CD4-positive, CD25-positive, alpha-beta regulatory T cell (primary cell): ENCODE data around the gene GNAL. TPM values are rescaled to one million over a fixed set of nuclear protein-coding genes. Genes with fewer than 3 reads are reported as not detected.

Experiments used
- ATAC-seq, 2 donors: fragments of 150-1000 bp; cut with Tn5 transposase; one replicate each; pipeline ENCODE4 v1.10.0; 2021; ENCODE audit warnings: low read depth in 2 of 2, moderate number of reproducible peaks in 2 of 2, moderate library complexity in 1 of 2
- DNase-seq, 3 donors: peaks; one replicate each; pipeline versions ENCODE4 v3.0.0 to v3.0.0-alpha.2; 2012 to 2022; ENCODE audit warnings: mixed read lengths in 1 of 3
- H3K27ac ChIP-seq: one replicate; pipeline ENCODE4 v1.7.0; 2013; ENCODE audit warnings: mild to moderate bottlenecking, low read length; ENCODE audit not compliant: insufficient read depth, poor library complexity, severe bottlenecking
- H3K27me3 ChIP-seq: one replicate; pipeline ENCODE4 v1.7.0; 2013; ENCODE audit warnings: low read length; ENCODE audit not compliant: control insufficient read depth, insufficient read depth
- H3K36me3 ChIP-seq: one replicate; pipeline ENCODE4 v1.7.0; 2013; ENCODE audit warnings: mild to moderate bottlenecking, low read length, moderate library complexity; ENCODE audit not compliant: control insufficient read depth, insufficient read depth
- H3K4me1 ChIP-seq: 2 replicates; pipeline ENCODE4 v1.7.0; 2013; ENCODE audit warnings: mild to moderate bottlenecking, low read length; ENCODE audit not compliant: insufficient read depth, control insufficient read depth, poor library complexity, severe bottlenecking
- H3K4me3 ChIP-seq: one replicate; pipeline ENCODE4 v1.7.0; 2013; ENCODE audit warnings: low read depth, mild to moderate bottlenecking, low read length, moderate library complexity
- H3K9me3 ChIP-seq, 2 experiments: 1 replicate in 1 of 2; 2 replicates in 1 of 2; pipeline ENCODE4 v1.7.0; 2013; ENCODE audit warnings: low read length in 2 of 2, mild to moderate bottlenecking in 1 of 2, moderate library complexity in 1 of 2; ENCODE audit not compliant: control insufficient read depth in 2 of 2
- H3K27ac Mint-ChIP-seq, 3 donors: one replicate each; pipeline ENCODE4 v1.8.0; 2020 to 2022; ENCODE audit warnings: mild to moderate bottlenecking in 3 of 3, mixed read lengths in 3 of 3, moderate library complexity in 2 of 3
- H3K27me3 Mint-ChIP-seq: one replicate; pipeline ENCODE4 v1.8.0; 2022; ENCODE audit warnings: mild to moderate bottlenecking, mixed read lengths
- H3K36me3 Mint-ChIP-seq: one replicate; pipeline ENCODE4 v1.8.0; 2020; ENCODE audit warnings: mixed read lengths
- H3K4me1 Mint-ChIP-seq, 4 donors: one replicate each; pipeline ENCODE4 v1.8.0; 2020 to 2022; ENCODE audit warnings: mixed read lengths in 4 of 4, mild to moderate bottlenecking in 1 of 4
- H3K4me3 Mint-ChIP-seq, 4 donors: one replicate each; pipeline ENCODE4 v1.8.0; 2020 to 2022; ENCODE audit warnings: mild to moderate bottlenecking in 4 of 4, mixed read lengths in 4 of 4, moderate library complexity in 3 of 4
- H3K9me3 Mint-ChIP-seq, 7 donors: one replicate each; pipeline ENCODE4 v1.8.0; 2020 to 2022; ENCODE audit warnings: mixed read lengths in 7 of 7, mild to moderate bottlenecking in 3 of 7, moderate library complexity in 2 of 7
- polyA plus RNA-seq, 4 donors: library from polyadenylated mRNA; unstranded; fragments of 300-500 nt; fragmentation: Illumina TruSeq; gene quantifications; one replicate each; pipeline ENCODE4 v1.2.3, GENCODE V29; 2021
- total RNA-seq: library from RNA; stranded (reverse); gene quantifications from one replicate; pipeline ENCODE4 v1.2.3, GENCODE V29; 2022

The GNAL gene
- total and polyA plus RNA-seq, 5 donors from 2014 or later, result 0.05 to 0.76 (median 0.09) TPM; not detected in 2

DNA sequence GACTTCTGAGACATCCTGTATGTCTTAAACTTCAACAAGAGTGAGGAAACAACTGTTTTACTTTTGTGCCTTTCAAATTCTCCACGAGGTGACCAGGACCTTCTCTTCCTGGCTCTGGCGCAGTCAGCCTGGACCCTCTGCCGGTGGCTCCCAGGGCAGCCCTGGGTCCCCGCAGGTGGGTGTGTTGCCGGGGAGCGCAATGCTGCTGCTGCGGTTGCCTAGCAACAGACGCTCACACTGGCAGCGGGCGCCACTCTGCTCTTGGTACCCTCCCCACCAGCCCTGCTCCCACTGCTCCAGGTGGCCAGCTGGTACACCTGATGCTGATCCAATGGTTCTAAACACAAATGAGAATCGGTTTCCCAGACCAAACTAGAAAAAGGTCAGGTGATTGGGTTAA lies 58.7 kb downstream of the GNAL start:
- H3K36me3 ChIP-seq, result no peaks in the 10 kb centered on the region
- no peaks in the 10 kb centered on the region for H3K9me3 ChIP-seq
- H3K27me3 ChIP-seq, result peaks cover 3% of the 10 kb centered on the region
- ATAC-seq (no peak), DNase-seq (no peak)
- Mint-ChIP-seq H3K27ac (no peak overlapping the region), H3K4me3 (no peak overlapping the region), H3K27me3 (peaks cover 49% of the 10 kb centered on the region), H3K9me3 (peaks cover 0 to 2% (median 0%) of the 10 kb centered on the region in 7 donors), H3K4me1 (peaks cover 0 to 10% (median 3%) of the 10 kb centered on the region in 4 donors), H3K36me3 (no peaks in the 10 kb centered on the region)
- no peak overlapping the region for H3K27ac ChIP-seq
- no peaks in the 10 kb centered on the region for H3K4me1 ChIP-seq
- H3K4me3 ChIP-seq, result no peak overlapping the region

DNA sequence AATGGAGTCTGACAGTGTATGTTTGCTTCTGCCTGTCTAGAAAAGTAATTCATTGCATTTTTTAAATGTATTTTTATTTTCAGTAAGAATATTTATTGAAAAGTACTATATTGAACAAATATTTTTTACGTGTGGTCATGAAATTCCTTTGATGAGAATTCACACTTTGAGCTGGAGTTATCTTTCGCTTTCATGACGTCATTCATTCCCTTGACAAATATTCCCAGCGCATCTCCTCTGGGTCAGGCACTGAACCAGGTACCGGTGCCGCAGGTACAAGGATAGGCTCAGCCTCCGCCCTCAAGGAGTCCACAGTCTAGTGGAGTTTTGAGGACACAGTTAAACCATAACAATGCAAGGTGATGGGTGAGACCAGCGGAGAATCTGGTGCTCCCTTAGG lies 60.2 kb downstream of the GNAL start:
- H3K36me3 Mint-ChIP-seq, result no peaks in the 10 kb centered on the region
- no peaks in the 10 kb centered on the region for H3K36me3 ChIP-seq
- no peaks in the 10 kb centered on the region for H3K9me3 ChIP-seq
- ATAC-seq (no peak), DNase-seq (no peak)
- H3K4me1 Mint-ChIP-seq, result peaks cover 0 to 10% (median 3%) of the 10 kb centered on the region in 4 donors
- H3K27me3 Mint-ChIP-seq, result peaks cover 52% of the 10 kb centered on the region
- no peak overlapping the region for H3K4me3 ChIP-seq
- H3K27ac Mint-ChIP-seq, result no peak overlapping the region
- no peak overlapping the region for H3K4me3 Mint-ChIP-seq
- no peak overlapping the region for H3K27ac ChIP-seq
- H3K27me3 ChIP-seq, result no peaks in the 10 kb centered on the region
- peaks cover 0 to 2% (median 0%) of the 10 kb centered on the region in 7 donors for H3K9me3 Mint-ChIP-seq
- no peaks in the 10 kb centered on the region for H3K4me1 ChIP-seq

DNA sequence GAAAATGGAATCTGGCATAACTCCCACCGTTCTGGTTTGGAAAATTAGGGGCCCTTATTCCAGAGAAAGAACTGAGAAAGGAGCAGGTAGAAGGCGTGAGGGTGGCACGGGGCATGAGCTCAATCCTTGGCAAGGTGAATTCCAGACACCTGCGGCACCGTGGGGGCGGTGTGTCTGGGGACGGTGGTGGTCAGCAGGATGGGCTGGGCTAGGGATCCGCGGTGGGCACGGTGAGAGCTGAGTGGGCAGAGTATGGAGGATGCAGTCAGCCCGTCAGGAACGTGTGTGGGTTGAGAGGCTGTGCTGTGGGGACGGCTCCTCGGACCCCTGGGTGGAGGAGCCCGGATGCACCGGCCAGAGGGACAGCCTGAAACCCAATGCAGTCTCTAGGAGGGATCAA lies 61.1 kb downstream of the GNAL start:
- Mint-ChIP-seq H3K9me3 (peaks cover 0 to 2% (median 0%) of the 10 kb centered on the region in 7 donors), H3K4me1 (peaks cover 0 to 10% (median 5%) of the 10 kb centered on the region in 4 donors), H3K4me3 (no peak overlapping the region), H3K27ac (no peak overlapping the region), H3K27me3 (peaks cover 58% of the 10 kb centered on the region), H3K36me3 (no peaks in the 10 kb centered on the region)
- no peaks in the 10 kb centered on the region for H3K36me3 ChIP-seq
- no peaks in the 10 kb centered on the region for H3K27me3 ChIP-seq
- DNase-seq (no peak), ATAC-seq (no peak)
- no peaks in the 10 kb centered on the region for H3K4me1 ChIP-seq
- H3K27ac ChIP-seq, result no peak overlapping the region
- H3K4me3 ChIP-seq, result no peak overlapping the region
- H3K9me3 ChIP-seq, result no peaks in the 10 kb centered on the region

DNA sequence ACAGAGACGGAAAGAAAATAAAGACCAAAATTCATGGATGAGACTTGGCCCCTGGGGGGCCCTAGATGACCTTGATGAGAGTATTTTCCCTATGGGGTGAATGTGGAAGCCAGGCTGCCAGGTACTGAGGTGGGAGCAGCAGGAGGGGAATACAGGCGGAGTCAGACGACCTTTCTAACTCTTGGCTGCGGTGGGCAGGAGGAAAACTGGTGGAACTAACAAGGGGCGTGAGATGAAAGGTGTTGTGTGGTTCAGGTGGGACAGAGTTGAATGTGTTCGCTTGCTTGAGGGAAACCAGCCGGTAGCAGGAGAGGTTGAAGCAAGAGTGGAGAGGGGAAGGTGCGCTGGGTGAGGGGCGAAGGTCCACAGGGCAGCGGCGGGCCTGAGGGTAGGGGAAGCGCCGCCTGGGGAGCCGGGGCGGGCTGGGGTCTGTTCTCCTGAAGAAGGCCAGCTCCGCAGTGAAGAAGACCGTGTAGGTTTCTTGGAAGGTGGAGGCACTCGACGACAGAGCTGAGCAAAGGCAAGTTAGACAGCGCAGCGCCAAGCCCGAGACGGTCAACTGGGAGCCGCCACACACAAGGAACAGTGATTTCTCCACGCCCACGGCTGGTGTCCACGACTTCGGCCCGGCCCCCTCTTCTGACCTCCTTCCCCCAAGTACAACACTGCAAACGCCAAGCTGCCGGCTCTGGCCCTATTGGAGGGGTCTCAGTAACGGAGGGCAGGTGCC lies 61.7 kb downstream of the GNAL start:
- Mint-ChIP-seq H3K27me3 (peaks cover 63% of the 10 kb centered on the region), H3K27ac (no peak overlapping the region), H3K9me3 (peaks cover 0 to 2% (median 0%) of the 10 kb centered on the region in 7 donors), H3K4me1 (peaks cover 0 to 10% (median 5%) of the 10 kb centered on the region in 4 donors), H3K4me3 (peak overlapping the region in 2 of 4 donors; percentile 46 to 61), H3K36me3 (no peaks in the 10 kb centered on the region)
- ATAC-seq (no peak), DNase-seq (no peak)
- Histone ChIP-seq H3K36me3 (no peaks in the 10 kb centered on the region), H3K9me3 (no peaks in the 10 kb centered on the region), H3K27me3 (peaks cover 1% of the 10 kb centered on the region), H3K4me1 (no peaks in the 10 kb centered on the region), H3K4me3 (no peak overlapping the region), H3K27ac (no peak overlapping the region)

DNA sequence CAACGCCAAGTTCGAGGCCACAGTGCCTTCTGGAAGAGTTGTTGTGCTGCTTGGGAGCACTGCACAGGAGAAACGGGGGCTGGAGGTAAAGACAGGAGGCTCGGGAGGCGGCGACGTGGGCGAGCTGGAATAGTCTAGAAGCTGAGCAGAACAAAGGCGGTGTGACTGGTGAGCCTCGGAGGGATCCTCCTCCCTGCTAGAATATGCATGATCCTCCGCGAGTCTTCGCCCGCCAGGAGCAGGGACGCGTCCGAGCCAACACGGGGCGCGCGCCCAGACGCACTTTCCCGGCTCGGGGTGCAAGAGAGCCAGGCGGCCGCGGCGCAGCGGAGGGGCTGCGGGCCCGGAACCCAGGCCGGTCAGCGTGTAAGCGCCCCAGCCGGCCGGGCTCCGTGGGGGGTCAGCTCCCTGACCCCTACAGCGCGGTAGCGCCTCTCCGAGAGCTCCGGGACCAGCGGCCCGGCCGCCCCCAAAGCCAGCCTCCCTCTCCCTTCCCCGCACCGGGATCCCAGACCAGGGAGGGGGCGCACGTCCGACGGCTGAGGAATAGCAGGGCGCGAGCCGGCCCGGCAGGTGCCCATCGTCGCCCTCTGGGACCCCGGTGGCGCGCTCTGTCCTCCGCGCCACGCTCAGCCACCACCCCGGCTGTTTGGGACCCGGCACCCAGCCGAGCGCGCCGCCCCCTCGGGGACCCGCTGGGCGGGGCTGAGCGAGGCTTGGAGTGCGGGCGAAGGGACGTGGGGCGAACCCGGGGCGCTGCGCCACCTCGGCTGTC lies 62.5 kb downstream of the GNAL start:
- no peak for DNase-seq

DNA sequence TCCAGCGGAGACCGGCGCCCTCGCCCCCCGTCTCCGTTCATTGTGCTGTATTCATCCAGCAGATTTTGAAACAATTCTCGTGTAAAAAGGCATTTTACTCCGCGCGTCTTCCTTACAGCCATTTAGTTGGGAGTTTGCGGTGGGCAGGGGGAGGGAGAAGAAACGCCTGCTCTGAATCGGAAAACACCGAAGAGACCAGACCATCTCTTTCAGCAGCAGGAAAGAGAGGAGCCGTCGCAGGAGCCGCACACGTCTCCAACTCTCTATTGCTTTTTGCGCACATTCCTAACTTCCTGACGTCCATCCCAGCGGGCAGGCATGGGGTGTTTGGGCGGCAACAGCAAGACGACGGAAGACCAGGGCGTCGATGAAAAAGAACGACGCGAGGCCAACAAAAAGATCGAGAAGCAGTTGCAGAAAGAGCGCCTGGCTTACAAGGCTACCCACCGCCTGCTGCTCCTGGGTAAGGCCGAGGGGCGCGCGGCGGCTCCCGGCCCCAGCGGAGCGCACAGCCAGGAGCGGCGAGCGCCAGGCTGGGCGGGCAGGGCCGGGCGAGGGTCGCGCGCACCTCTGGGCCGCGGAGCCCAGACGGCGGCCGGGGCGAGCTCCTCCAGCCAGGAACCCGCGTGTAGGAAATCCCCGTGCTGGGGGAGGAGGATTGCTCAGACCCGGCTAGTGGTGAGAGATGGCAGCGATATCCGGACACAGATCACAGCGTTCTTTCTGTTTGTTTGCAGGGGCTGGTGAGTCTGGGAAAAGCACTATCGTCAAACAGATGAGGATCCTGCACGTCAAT lies 63.2 kb downstream of the GNAL start:
- Histone ChIP-seq H3K9me3 (no peaks in the 10 kb centered on the region), H3K36me3 (no peaks in the 10 kb centered on the region), H3K27me3 (peaks cover 4% of the 10 kb centered on the region), H3K4me3 (no peak overlapping the region), H3K27ac (no peak overlapping the region), H3K4me1 (no peaks in the 10 kb centered on the region)
- ATAC-seq (no peak), DNase-seq (no peak)
- Mint-ChIP-seq H3K27ac (no peak overlapping the region), H3K4me1 (peaks cover 0 to 10% (median 5%) of the 10 kb centered on the region in 4 donors), H3K36me3 (no peaks in the 10 kb centered on the region), H3K9me3 (peaks cover 0 to 2% (median 0%) of the 10 kb centered on the region in 7 donors), H3K27me3 (peaks cover 53% of the 10 kb centered on the region), H3K4me3 (peak overlapping the region in 2 of 4 donors; percentile 39 to 50)

More for the DNA sequence above, 62.5 kb downstream of the GNAL start:
- Histone ChIP-seq H3K4me3 (no peak overlapping the region), H3K9me3 (no peaks in the 10 kb centered on the region), H3K27ac (no peak overlapping the region), H3K4me1 (no peaks in the 10 kb centered on the region), H3K36me3 (no peaks in the 10 kb centered on the region), H3K27me3 (peaks cover 4% of the 10 kb centered on the region)
- H3K36me3 Mint-ChIP-seq, result no peaks in the 10 kb centered on the region
- no peak overlapping the region for H3K27ac Mint-ChIP-seq
- no peak for ATAC-seq
- H3K27me3 Mint-ChIP-seq, result peaks cover 58% of the 10 kb centered on the region
- peak overlapping the region in 1 of 4 donors; percentile 61 for H3K4me3 Mint-ChIP-seq
- peaks cover 0 to 10% (median 5%) of the 10 kb centered on the region in 4 donors for H3K4me1 Mint-ChIP-seq
- H3K9me3 Mint-ChIP-seq, result peaks cover 0 to 2% (median 0%) of the 10 kb centered on the region in 7 donors

DNA sequence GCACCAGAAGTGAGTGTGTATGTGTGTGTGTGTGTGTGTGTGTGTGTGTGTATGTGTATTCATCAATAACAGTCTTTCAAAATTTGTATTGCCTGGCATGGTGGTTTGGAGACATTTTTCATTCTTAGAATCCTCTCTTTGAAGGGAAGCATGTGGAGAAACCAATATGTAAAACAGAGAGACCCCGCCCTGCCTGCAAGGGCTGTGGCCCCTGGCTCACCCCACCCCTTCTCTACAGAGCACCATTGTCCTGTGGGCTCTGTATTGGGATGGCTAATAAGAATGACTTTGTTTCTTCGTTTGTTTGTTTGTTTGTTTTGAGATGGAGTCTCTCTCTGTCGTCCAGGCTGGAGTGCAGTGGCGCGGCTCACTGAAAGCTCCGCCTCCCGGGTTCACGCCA lies 65.9 kb downstream of the GNAL start:
- peak overlapping the region in 1 of 3 donors; percentile 29 for H3K27ac Mint-ChIP-seq
- peaks cover 50% of the 10 kb centered on the region for H3K27me3 Mint-ChIP-seq
- H3K27ac ChIP-seq, result no peak overlapping the region
- no peaks in the 10 kb centered on the region for H3K9me3 ChIP-seq
- H3K9me3 Mint-ChIP-seq, result peaks cover 0 to 3% (median 0%) of the 10 kb centered on the region in 7 donors
- H3K27me3 ChIP-seq, result peaks cover 4% of the 10 kb centered on the region
- H3K4me3 Mint-ChIP-seq, result no peak overlapping the region
- H3K4me3 ChIP-seq, result no peak overlapping the region
- no peaks in the 10 kb centered on the region for H3K36me3 Mint-ChIP-seq
- no peaks in the 10 kb centered on the region for H3K4me1 ChIP-seq
- no peaks in the 10 kb centered on the region for H3K36me3 ChIP-seq
- ATAC-seq (no peak), DNase-seq (no peak)
- peaks cover 0 to 10% (median 4%) of the 10 kb centered on the region in 4 donors for H3K4me1 Mint-ChIP-seq
